ENCODE measurements around the gene NBL1.

The NBL1 gene

GRCh38 chr1:19615438-19615837 lies 28.7 kb upstream of the NBL1 start:
- no peak for TF ChIP-seq CTCF (IDR thresholded peaks at IDR 0.05; ENCODE audit: borderline replicate concordance, insufficient read depth, low read depth, low read length)
- H3K4me3 ChIP-seq (ENCODE audit: low read depth, low read length): no peak overlapping the region

GRCh38 chr1:19616489-19616888 lies 27.6 kb upstream of the NBL1 start:
- H3K4me3 ChIP-seq (ENCODE audit: low read depth, low read length): no peak overlapping the region
- TF ChIP-seq CTCF (IDR thresholded peaks at IDR 0.05; ENCODE audit: borderline replicate concordance, insufficient read depth, low read depth, low read length): no peak

- no peak overlapping the region for H3K4me3 ChIP-seq (ENCODE audit: low read depth, low read length)
- no peak for TF ChIP-seq CTCF (IDR thresholded peaks at IDR 0.05; ENCODE audit: borderline replicate concordance, insufficient read depth, low read depth, low read length)
Measured at GRCh38 chr1:19617376-19617775, 26.7 kb upstream of the NBL1 start.

- no peak for TF ChIP-seq CTCF (IDR thresholded peaks at IDR 0.05; ENCODE audit: borderline replicate concordance, insufficient read depth, low read depth, low read length)
- no peak overlapping the region for H3K4me3 ChIP-seq (ENCODE audit: low read depth, low read length)
Measured at GRCh38 chr1:19618428-19618827, 25.7 kb upstream of the NBL1 start.

GRCh38 chr1:19619697-19620384 lies 24.3 kb upstream of the NBL1 start:
- TF ChIP-seq CTCF (IDR thresholded peaks at IDR 0.05; ENCODE audit: borderline replicate concordance, insufficient read depth, low read depth, low read length): no peak
- no peak overlapping the region for H3K4me3 ChIP-seq (ENCODE audit: low read depth, low read length)

- H3K4me3 ChIP-seq (ENCODE audit: low read depth, low read length): no peak overlapping the region
- no peak for TF ChIP-seq CTCF (IDR thresholded peaks at IDR 0.05; ENCODE audit: borderline replicate concordance, insufficient read depth, low read depth, low read length)
Measured at GRCh38 chr1:19620786-19621185, 23.3 kb upstream of the NBL1 start.

GRCh38 chr1:19621274-19621950 lies 22.7 kb upstream of the NBL1 start:
- no peak for TF ChIP-seq CTCF (IDR thresholded peaks at IDR 0.05; ENCODE audit: borderline replicate concordance, insufficient read depth, low read depth, low read length)
- H3K4me3 ChIP-seq (ENCODE audit: low read depth, low read length): no peak overlapping the region

All from GM12875 (cell line).